ENCODE results near the gene PICK1. TPM values are rescaled to one million over a fixed set of nuclear protein-coding genes. Genes with fewer than 3 reads are reported as not detected.

Gene PICK1
- total and polyA plus RNA-seq, 2 donors (not counting 3 experiments of a cell fraction or from before 2014, with no cell fraction given), result 18.0 to 20.8 TPM

GRCh38 chr22:38085056-38085455, 27.9 kb downstream of the PICK1 start:
- Histone ChIP-seq H3K36me3 (ENCODE audit: control insufficient read depth in 2 of 2, extremely low read depth in 1 of 2, insufficient read depth in 2 of 2, low read length in 2 of 2) (no peaks in the 10 kb centered on the region), H2AFZ (ENCODE audit: low read depth, low read length) (no peak overlapping the region), H3K27ac (ENCODE audit: insufficient read depth, low read depth, low read length) (no peak overlapping the region), H3K9me3 (replicated peaks; ENCODE audit: control insufficient read depth, insufficient read depth, low read length) (no peaks in the 10 kb centered on the region), H3K9me1 (replicated peaks; ENCODE audit: control insufficient read depth, extremely low read depth, insufficient read depth, low read length) (no peaks in the 10 kb centered on the region), H3K4me3 (replicated peaks in 1 of 3; ENCODE audit: insufficient read depth in 1 of 3, low read depth in 1 of 3, low read length in 3 of 3) (no peak overlapping the region), H3K4me2 (ENCODE audit: insufficient read depth, low read length) (no peak overlapping the region), H3K27me3 (ENCODE audit: control insufficient read depth in 2 of 2, insufficient read depth in 2 of 2, low read length in 2 of 2) (peaks cover 14 to 15% of the 10 kb centered on the region in 2 experiments), H3K4me1 (ENCODE audit: control insufficient read depth, extremely low read depth, insufficient read depth, low read length) (peaks cover 5% of the 10 kb centered on the region), H3K9ac (replicated peaks; ENCODE audit: extremely low read depth, insufficient read depth, low read length) (no peak overlapping the region), H3K79me2 (ENCODE audit: control insufficient read depth, insufficient read depth, low read length) (no peaks in the 10 kb centered on the region), H4K20me1 (replicated peaks; ENCODE audit: control insufficient read depth, extremely low read depth, insufficient read depth, low read length) (no peaks in the 10 kb centered on the region)
- TF ChIP-seq POLR2A (IDR thresholded peaks at IDR 0.05; ENCODE audit: low read depth, low read length) (no peak), EZH2 (IDR thresholded peaks at IDR 0.05; ENCODE audit: borderline replicate concordance, low read depth, low read length, severe bottlenecking) (no peak), JUN (IDR thresholded peaks at IDR 0.05; ENCODE audit: borderline replicate concordance, insufficient read depth, insufficient read length, low read depth) (no peak), POLR2AphosphoS5 (IDR thresholded peaks at IDR 0.05; ENCODE audit: insufficient read depth, low read depth, low read length) (no peak), MYC (IDR thresholded peaks at IDR 0.05; ENCODE audit: low read depth, low read length) (no peak), FOS (IDR thresholded peaks at IDR 0.05; ENCODE audit: borderline replicate concordance, insufficient read depth, low read length) (no peak), CTCF (IDR thresholded peaks at IDR 0.05; ENCODE audit: extremely low read depth in 1 of 2, insufficient read depth in 1 of 2, low read depth in 1 of 2, low read length in 2 of 2) (no peak), GATA2 (IDR thresholded peaks at IDR 0.05; ENCODE audit: insufficient read depth, insufficient read length, low read depth, low read length) (no peak), MAX (IDR thresholded peaks at IDR 0.05; ENCODE audit: insufficient read depth, insufficient read length) (no peak)
- ChIA-PET CTCF (interaction anchor here (1.1 kb wide), 1 partner anchor 145 kb away, joined by 3 read pairs; no protein-coding TSS in a partner anchor), POLR2A (no interaction called here)
- dilution Hi-C loops (cut with MboI; ENCODE audit: extremely low pct_ligation_motif_present, low sequenced_read_pairs), result no loop called here
- intact Hi-C loops (cut with micrococcal nuclease), result no loop called here
- FAIRE-seq, result no peak
- BruUV-seq (replicated peaks), result no TSS peak
- DNase-seq (ENCODE audit: low read depth, low spot score), result no peak
